ENCODE results near the gene LRMDA. TPM values are rescaled to one million over a fixed set of nuclear protein-coding genes. Genes with fewer than 3 reads are reported as not detected.

Gene LRMDA
- total RNA-seq, 1 donor from 2014 or later, result 0.19 TPM

DNA sequence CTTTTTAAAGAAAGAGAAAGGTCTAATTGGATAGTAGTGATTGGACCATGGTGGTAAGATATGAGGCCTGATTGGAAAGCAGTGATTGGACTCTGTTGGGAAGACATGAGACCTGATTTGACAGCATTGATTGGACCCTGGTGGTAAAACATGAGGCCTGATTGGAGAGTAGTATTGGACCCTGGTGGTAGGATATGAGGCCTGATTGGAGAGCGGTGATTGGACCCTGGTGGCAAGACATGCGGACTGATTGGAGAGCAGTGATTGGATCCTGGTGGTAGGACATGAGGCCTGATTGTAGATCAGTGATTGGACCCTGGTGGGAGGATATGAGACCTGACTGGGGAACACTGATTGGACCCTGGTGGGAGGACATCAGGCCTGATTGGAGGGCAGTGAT lies 444.3 kb downstream of the LRMDA start:
- DNase-seq (ENCODE audit: extremely low spot score, unreplicated experiment), result no peak
- H3K27ac Mint-ChIP-seq (ENCODE audit: unreplicated experiment), result no peak overlapping the region
- H3K4me1 Mint-ChIP-seq (ENCODE audit: unreplicated experiment), result no peaks in the 10 kb centered on the region
- no peak overlapping the region for H3K4me3 Mint-ChIP-seq (ENCODE audit: unreplicated experiment)
- peaks cover 36% of the 10 kb centered on the region for H3K27me3 Mint-ChIP-seq (ENCODE audit: unreplicated experiment)
- no peaks in the 10 kb centered on the region for H3K36me3 Mint-ChIP-seq (ENCODE audit: unreplicated experiment)
- no peaks in the 10 kb centered on the region for H3K9me3 Mint-ChIP-seq (ENCODE audit: unreplicated experiment)
- TF ChIP-seq, protein P1, sequence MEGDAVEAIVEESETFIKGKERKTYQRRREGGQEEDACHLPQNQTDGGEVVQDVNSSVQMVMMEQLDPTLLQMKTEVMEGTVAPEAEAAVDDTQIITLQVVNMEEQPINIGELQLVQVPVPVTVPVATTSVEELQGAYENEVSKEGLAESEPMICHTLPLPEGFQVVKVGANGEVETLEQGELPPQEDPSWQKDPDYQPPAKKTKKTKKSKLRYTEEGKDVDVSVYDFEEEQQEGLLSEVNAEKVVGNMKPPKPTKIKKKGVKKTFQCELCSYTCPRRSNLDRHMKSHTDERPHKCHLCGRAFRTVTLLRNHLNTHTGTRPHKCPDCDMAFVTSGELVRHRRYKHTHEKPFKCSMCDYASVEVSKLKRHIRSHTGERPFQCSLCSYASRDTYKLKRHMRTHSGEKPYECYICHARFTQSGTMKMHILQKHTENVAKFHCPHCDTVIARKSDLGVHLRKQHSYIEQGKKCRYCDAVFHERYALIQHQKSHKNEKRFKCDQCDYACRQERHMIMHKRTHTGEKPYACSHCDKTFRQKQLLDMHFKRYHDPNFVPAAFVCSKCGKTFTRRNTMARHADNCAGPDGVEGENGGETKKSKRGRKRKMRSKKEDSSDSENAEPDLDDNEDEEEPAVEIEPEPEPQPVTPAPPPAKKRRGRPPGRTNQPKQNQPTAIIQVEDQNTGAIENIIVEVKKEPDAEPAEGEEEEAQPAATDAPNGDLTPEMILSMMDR (IDR thresholded peaks at IDR 0.05), result no peak

DNA sequence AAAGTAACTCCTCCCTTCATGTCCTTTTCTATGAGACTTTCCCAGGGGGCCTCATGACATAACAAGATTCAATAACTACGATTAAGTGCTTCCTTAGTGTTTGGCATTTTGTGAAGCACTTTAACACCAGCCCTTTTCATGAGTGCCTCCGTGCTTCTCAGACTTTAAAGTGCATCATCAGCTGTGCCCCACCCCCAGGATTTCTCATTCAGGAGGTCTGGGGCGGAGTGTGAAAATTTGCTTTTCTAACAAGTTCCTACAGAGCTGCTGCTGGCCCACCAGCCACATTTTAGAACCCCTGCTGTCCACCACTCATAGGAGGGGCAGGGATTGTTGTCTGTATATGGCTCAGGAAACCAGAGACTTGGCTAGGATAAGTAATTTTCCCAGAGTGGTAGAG lies 445.3 kb downstream of the LRMDA start:
- Mint-ChIP-seq H3K27ac (ENCODE audit: unreplicated experiment) (no peak overlapping the region), H3K4me3 (ENCODE audit: unreplicated experiment) (no peak overlapping the region), H3K4me1 (ENCODE audit: unreplicated experiment) (no peaks in the 10 kb centered on the region), H3K27me3 (ENCODE audit: unreplicated experiment) (peaks cover 33% of the 10 kb centered on the region), H3K9me3 (ENCODE audit: unreplicated experiment) (no peaks in the 10 kb centered on the region), H3K36me3 (ENCODE audit: unreplicated experiment) (no peaks in the 10 kb centered on the region)
- no peak for DNase-seq (ENCODE audit: extremely low spot score, unreplicated experiment)
- TF ChIP-seq, protein P1 (IDR thresholded peaks at IDR 0.05), result no peak

GRCh38 chr10:75877877-75878276 lies 446.5 kb downstream of the LRMDA start:
- TF ChIP-seq, protein P1 (IDR thresholded peaks at IDR 0.05), result no peak
- Mint-ChIP-seq H3K9me3 (ENCODE audit: unreplicated experiment) (no peaks in the 10 kb centered on the region), H3K4me3 (ENCODE audit: unreplicated experiment) (no peak overlapping the region), H3K27ac (ENCODE audit: unreplicated experiment) (no peak overlapping the region), H3K36me3 (ENCODE audit: unreplicated experiment) (no peaks in the 10 kb centered on the region), H3K27me3 (ENCODE audit: unreplicated experiment) (peaks cover 28% of the 10 kb centered on the region), H3K4me1 (ENCODE audit: unreplicated experiment) (no peaks in the 10 kb centered on the region)
- DNase-seq (ENCODE audit: extremely low spot score, unreplicated experiment), result no peak

GRCh38 chr10:75878586-75878985 lies 447.2 kb downstream of the LRMDA start:
- no peak overlapping the region for H3K27ac Mint-ChIP-seq (ENCODE audit: unreplicated experiment)
- no peaks in the 10 kb centered on the region for H3K36me3 Mint-ChIP-seq (ENCODE audit: unreplicated experiment)
- TF ChIP-seq, protein P1 (IDR thresholded peaks at IDR 0.05), result no peak
- H3K27me3 Mint-ChIP-seq (ENCODE audit: unreplicated experiment), result peaks cover 25% of the 10 kb centered on the region
- H3K9me3 Mint-ChIP-seq (ENCODE audit: unreplicated experiment), result no peaks in the 10 kb centered on the region
- H3K4me3 Mint-ChIP-seq (ENCODE audit: unreplicated experiment), result no peak overlapping the region
- no peaks in the 10 kb centered on the region for H3K4me1 Mint-ChIP-seq (ENCODE audit: unreplicated experiment)
- DNase-seq (ENCODE audit: extremely low spot score, unreplicated experiment), result no peak

DNA sequence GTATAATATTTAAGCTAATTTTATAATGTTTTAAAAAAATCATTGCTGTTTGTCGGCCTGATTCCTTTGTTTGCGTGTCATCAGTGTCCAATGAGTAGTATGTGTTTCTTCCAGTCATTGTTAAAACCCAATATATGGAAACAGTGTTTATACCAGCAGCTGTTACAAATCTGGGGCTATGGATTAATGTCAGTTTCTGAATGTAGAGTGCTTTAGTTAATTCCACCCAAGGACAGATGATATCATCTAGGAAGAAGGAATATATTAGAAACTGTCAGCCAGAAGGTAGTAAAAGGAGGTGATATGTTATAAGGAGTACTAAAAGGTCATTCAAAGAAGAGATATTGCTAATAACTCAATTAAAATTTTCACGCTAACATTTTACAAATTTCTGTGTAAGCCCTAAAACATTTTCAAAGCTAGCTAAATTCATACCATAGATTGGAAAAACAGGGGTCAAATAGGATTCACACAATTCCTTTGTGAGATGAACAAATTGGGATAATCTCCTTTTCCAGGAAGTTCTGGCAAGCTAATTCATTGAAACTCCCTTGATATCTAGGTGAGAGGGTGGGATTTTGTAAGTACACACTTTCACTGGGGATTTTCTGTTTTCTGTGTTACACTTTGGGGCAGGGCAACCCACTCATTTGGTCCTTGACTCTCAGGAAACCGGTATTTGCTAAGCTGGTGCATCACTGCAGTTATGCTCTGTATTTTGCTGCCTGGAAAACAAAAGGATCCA lies 448.8 kb downstream of the LRMDA start:
- H3K27ac Mint-ChIP-seq (ENCODE audit: unreplicated experiment), result no peak overlapping the region
- no peaks in the 10 kb centered on the region for H3K9me3 Mint-ChIP-seq (ENCODE audit: unreplicated experiment)
- TF ChIP-seq, protein P1 (IDR thresholded peaks at IDR 0.05), result no peak
- peaks cover 14% of the 10 kb centered on the region for H3K27me3 Mint-ChIP-seq (ENCODE audit: unreplicated experiment)
- H3K4me3 Mint-ChIP-seq (ENCODE audit: unreplicated experiment), result no peak overlapping the region
- H3K4me1 Mint-ChIP-seq (ENCODE audit: unreplicated experiment), result no peaks in the 10 kb centered on the region
- no peak for DNase-seq (ENCODE audit: extremely low spot score, unreplicated experiment)
- no peaks in the 10 kb centered on the region for H3K36me3 Mint-ChIP-seq (ENCODE audit: unreplicated experiment)
